Uterine smooth muscle cell (primary cell): ENCODE results near the gene TCTA. TPM values are rescaled to one million over a fixed set of nuclear protein-coding genes. Genes with fewer than 3 reads are reported as not detected.

Experiments used
- total RNA-seq: library from RNA; depleted of rRNA; stranded (reverse); fragments of >200 nt; gene quantifications from 2 replicates; pipeline ENCODE4 v1.2.3, GENCODE V29; 2014

TCTA gene
- total RNA-seq = 14.5 and 17.7 TPM in 2 replicates

GRCh38 chr3:49411968-49412631, at the start of gene TCTA, which contains the start of gene RHOA:
Gene TCTA, plus strand, starts transcription at chr3:49412423. Its CDS starts 4 bp downstream, at chr3:49412427.
Gene RHOA, minus strand, starts transcription at chr3:49411976. Its CDS starts 36,387 bp downstream, at chr3:49375589.

GRCh38 chr3:49422379-49423248, 10.4 kb downstream of the TCTA start, which contains the start of gene AMT:
Gene AMT, minus strand, starts transcription at chr3:49422473. Its CDS starts 23 bp downstream, at chr3:49422450.

Other genes with a start within 250 kb of the TCTA start
- 18.1 and 24.7 TPM in 2 replicates for gene CCDC71, start 246.1 kb upstream of the TCTA start, total RNA-seq
- 16.9 and 21.5 TPM in 2 replicates for gene KLHDC8B, start 240.8 kb upstream of the TCTA start, total RNA-seq
- 1.2 and 1.4 TPM in 2 replicates for gene C3orf62, start 135.2 kb upstream of the TCTA start, total RNA-seq
- gene USP4, start 72.4 kb upstream of the TCTA start, total RNA-seq = 27.1 and 28.1 TPM in 2 replicates
- 201 and 234 TPM in 2 replicates for gene GPX1, start 54.1 kb upstream of the TCTA start, total RNA-seq
- 637 and 760 TPM in 2 replicates for gene RHOA, start 447 bp upstream of the TCTA start, total RNA-seq
- 0.50 and 0.66 TPM in 2 replicates for gene AMT, start 10.1 kb downstream of the TCTA start, total RNA-seq
- gene NICN1, start 16.9 kb downstream of the TCTA start, total RNA-seq = 3.5 and 4.4 TPM in 2 replicates
- 40.0 and 49.7 TPM in 2 replicates for gene DAG1, start 57.8 kb downstream of the TCTA start, total RNA-seq
- gene BSN, start 142.1 kb downstream of the TCTA start, total RNA-seq = under 0.01 and 0.12 TPM in 2 replicates